Mesothelial cell of epicardium (in vitro differentiated cells): ENCODE measurements around the gene NUDT16L1. TPM values are rescaled to one million over a fixed set of nuclear protein-coding genes. Genes with fewer than 3 reads are reported as not detected.
A peak's percentile ranks its signal among the peaks of the same experiment; 100 is the strongest.

Experiments used
- DNase-seq, 2 experiments: peaks; one replicate each; pipeline ENCODE4 v3.0.0; 2021; ENCODE audit warnings: low spot score in 2 of 2; ENCODE audit not compliant: unreplicated experiment in 2 of 2
- H3K27ac Mint-ChIP-seq: 2 replicates; pipeline ENCODE4 v1.8.0; 2021; ENCODE audit warnings: mixed read lengths
- H3K27me3 Mint-ChIP-seq: 2 replicates; pipeline ENCODE4 v1.8.0; 2021; ENCODE audit warnings: low read depth, mixed read lengths
- H3K36me3 Mint-ChIP-seq: 2 replicates; pipeline ENCODE4 v1.8.0; 2021; ENCODE audit warnings: mixed read lengths
- H3K4me1 Mint-ChIP-seq: 2 replicates; pipeline ENCODE4 v1.8.0; 2021; ENCODE audit warnings: mixed read lengths
- H3K4me3 Mint-ChIP-seq: 2 replicates; pipeline ENCODE4 v1.8.0; 2021; ENCODE audit warnings: mild to moderate bottlenecking, moderate library complexity, mixed read lengths
- H3K9me3 Mint-ChIP-seq: 2 replicates; pipeline ENCODE4 v1.8.0; 2021; ENCODE audit warnings: mixed read lengths
- CTCF ChIP-seq: fragments of 200-600 bp; sonication (generic); IDR thresholded peaks from one replicate; pipeline ENCODE4 v1.5.0; 2021; ENCODE audit warnings: antibody characterized with exemption; ENCODE audit not compliant: unreplicated experiment
- total RNA-seq: library from RNA; stranded (reverse); gene quantifications from 3 replicates; pipeline ENCODE4 v1.2.1, GENCODE V29; 2021

The NUDT16L1 gene
- total RNA-seq, 1 donor from 2014 or later: 33.0 TPM

- peak overlapping the region; percentile 77 for H3K4me3 Mint-ChIP-seq
- H3K4me1 Mint-ChIP-seq: peaks cover 3% of the 10 kb centered on the region
- H3K9me3 Mint-ChIP-seq: no peaks in the 10 kb centered on the region
- H3K36me3 Mint-ChIP-seq: peaks cover 11% of the 10 kb centered on the region
- no peaks in the 10 kb centered on the region for H3K27me3 Mint-ChIP-seq
- peak overlapping the region; percentile 87 for H3K27ac Mint-ChIP-seq
- DNase-seq: no peak
- TF ChIP-seq CTCF: no peak
These were observed 1.5 kb downstream of the NUDT16L1 start for GRCh38 chr16:4694642-4695451.

- H3K27me3 Mint-ChIP-seq: no peaks in the 10 kb centered on the region
These were observed 2.3 kb downstream of the NUDT16L1 start for GRCh38 chr16:4695473-4696171.

GRCh38 chr16:4696172-4696904, 3.0 kb downstream of the NUDT16L1 start:
- H3K27me3 Mint-ChIP-seq: no peaks in the 10 kb centered on the region
- H3K4me1 Mint-ChIP-seq: peaks cover 3% of the 10 kb centered on the region
- peak overlapping the region; percentile 30 for H3K27ac Mint-ChIP-seq
- no peaks in the 10 kb centered on the region for H3K9me3 Mint-ChIP-seq
- DNase-seq: no peak
- peak overlapping the region; percentile 77 for H3K4me3 Mint-ChIP-seq
- H3K36me3 Mint-ChIP-seq: peaks cover 9% of the 10 kb centered on the region
- no peak for TF ChIP-seq CTCF

More at GRCh38 chr16:4695473-4696171, 2.3 kb downstream of the NUDT16L1 start:
- Mint-ChIP-seq H3K27ac (no peak overlapping the region), H3K36me3 (peaks cover 9% of the 10 kb centered on the region), H3K4me3 (peak overlapping the region; percentile 77), H3K4me1 (peaks cover 3% of the 10 kb centered on the region), H3K9me3 (no peaks in the 10 kb centered on the region)
- no peak for DNase-seq
- no peak for TF ChIP-seq CTCF

DNA sequence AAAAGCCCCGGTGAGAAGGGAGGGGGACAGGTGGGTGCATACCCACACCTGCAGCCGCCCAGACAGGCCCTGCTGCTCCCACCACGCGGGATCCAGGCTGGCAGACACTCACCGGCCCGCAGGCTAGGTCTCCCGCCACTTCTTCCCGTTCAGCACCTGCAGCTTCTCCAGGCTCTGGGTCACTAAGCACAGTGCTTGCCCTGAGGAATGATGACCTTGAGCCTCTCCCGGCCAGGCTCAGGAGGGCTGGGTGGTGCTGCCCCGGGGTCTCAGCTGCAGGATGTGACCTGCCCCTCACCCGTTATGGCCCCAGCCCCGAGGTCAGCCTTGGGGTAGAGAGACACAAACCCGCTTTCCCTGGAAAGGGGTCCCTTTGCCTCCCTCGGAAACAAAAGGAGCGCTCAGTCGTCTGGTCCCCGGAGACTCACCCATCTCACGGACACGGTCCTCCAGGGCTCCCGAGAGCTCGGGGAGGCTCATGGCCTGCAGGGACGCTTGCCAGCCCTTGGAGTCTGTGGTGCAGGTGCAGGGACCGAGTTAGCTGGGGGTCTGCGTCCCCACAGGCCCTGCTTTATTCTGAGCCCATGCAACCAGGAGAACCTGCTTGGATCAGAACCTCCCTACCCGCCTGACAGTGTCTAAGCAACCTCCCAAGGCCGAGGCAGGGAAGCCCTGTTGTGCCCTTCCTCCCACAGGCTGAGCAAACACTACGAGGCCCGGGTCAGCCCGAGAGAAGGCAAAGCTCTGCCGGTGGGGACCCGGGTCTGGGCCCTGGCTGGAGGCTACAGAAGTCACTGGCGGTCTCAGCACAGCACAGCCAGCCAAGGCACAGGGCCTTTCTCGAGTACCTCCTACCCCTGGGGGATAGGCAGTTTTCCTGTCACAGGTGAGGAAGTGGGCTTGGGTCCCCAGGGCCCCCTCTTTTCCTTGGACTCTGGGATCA, 3.8 kb downstream of the NUDT16L1 start:
- Mint-ChIP-seq H3K36me3 (peaks cover 9% of the 10 kb centered on the region), H3K4me3 (peak overlapping the region; percentile 31), H3K27me3 (no peaks in the 10 kb centered on the region), H3K27ac (peak overlapping the region; percentile 30), H3K9me3 (no peaks in the 10 kb centered on the region), H3K4me1 (peaks cover 3% of the 10 kb centered on the region)
- no peak for TF ChIP-seq CTCF
- no peak for DNase-seq

DNA sequence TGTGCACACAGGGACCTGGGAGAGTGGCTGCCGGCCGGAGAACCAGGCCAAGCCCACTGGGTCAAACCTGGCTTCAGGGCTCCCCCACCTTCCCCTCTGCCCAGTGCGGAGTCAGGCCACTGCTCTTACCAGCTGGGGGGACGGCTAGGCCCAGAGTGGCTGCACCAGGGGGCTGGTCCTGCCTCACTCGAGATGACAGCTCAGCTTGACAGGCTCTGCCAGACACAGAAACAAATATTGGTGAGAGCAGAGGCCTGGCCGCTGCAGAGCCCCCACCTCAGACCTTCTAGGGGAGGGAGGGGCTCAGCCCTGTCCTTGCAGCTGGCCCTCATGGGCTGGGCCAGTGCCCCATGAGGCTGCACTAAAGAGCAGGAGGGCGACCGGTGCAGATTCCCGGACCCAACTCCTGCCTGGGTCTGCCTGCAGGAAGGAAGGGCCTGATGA, 4.5 kb downstream of the NUDT16L1 start:
- no peak for DNase-seq
- no peak for TF ChIP-seq CTCF
- H3K27me3 Mint-ChIP-seq: no peaks in the 10 kb centered on the region
- peaks cover 9% of the 10 kb centered on the region for H3K36me3 Mint-ChIP-seq
- peaks cover 3% of the 10 kb centered on the region for H3K4me1 Mint-ChIP-seq
- H3K9me3 Mint-ChIP-seq: no peaks in the 10 kb centered on the region
- no peak overlapping the region for H3K27ac Mint-ChIP-seq
- H3K4me3 Mint-ChIP-seq: no peak overlapping the region
